Ecto neural progenitor cell (in vitro differentiated cells): ENCODE data around the gene KCNB1.

Source experiments
- DNase-seq: peaks from one replicate; pipeline ENCODE4 v3.0.0-alpha.2; 2018; ENCODE audit warnings: low spot score

Gene KCNB1

GRCh38 chr20:49482621-49483017, at the start of gene KCNB1:
Gene KCNB1, minus strand, starts transcription at chr20:49482668. Its CDS starts 188 bp downstream, at chr20:49482480.
- peak; percentile 90 for DNase-seq

- DNase-seq = no peak
Observed at GRCh38 chr20:49529470-49529869, 47.0 kb upstream of the KCNB1 start.

DNA sequence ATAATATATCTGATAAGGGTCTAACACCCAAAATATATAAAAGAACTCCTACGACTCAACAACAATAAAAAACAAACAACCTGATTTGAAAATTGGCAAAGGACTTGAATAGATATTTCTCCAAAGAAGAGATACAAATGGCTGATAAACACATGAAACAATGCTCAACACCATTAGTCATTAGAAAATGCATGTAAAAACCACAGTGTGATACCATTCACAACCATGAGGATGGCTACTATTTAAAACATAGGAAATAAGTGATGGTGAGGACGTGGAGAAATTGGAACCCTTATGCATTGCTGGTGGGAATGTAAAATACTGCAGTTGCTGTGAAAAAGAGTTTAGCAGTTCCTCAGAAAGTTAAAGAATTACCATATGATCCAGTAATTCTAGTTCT, 44.1 kb upstream of the KCNB1 start:
- DNase-seq = no peak

- DNase-seq = no peak
Observed at GRCh38 chr20:49526056-49526455, 43.6 kb upstream of the KCNB1 start.

DNA sequence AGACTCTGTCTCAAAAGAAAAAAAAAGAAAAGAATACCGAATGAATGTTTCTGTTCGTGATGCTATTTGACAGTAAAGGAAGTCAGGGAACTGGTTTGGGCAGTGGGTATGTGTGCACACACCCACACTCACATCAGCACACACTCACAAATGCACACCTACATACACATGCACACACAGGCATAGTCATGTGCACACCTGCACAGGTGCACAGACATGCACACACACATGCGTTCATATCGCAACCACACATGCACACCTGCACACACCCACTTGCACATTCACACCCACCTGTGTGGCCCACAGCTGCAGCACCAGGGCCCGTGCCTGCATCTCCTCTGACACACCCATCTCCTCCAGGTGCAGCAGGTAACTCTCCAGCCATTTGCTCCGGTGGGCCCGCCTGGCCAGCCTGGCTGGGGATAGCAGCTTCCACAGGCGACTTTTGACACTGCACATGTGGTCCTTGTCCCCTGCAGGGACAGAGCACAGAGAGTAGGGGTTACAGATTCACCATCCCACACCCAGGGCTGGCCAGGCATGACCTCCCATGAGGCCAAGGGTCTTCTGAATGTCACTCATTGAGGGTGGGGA, 41.4 kb upstream of the KCNB1 start:
- DNase-seq = no peak

- no peak for DNase-seq
Observed at GRCh38 chr20:49521356-49521755, 38.9 kb upstream of the KCNB1 start.

DNA sequence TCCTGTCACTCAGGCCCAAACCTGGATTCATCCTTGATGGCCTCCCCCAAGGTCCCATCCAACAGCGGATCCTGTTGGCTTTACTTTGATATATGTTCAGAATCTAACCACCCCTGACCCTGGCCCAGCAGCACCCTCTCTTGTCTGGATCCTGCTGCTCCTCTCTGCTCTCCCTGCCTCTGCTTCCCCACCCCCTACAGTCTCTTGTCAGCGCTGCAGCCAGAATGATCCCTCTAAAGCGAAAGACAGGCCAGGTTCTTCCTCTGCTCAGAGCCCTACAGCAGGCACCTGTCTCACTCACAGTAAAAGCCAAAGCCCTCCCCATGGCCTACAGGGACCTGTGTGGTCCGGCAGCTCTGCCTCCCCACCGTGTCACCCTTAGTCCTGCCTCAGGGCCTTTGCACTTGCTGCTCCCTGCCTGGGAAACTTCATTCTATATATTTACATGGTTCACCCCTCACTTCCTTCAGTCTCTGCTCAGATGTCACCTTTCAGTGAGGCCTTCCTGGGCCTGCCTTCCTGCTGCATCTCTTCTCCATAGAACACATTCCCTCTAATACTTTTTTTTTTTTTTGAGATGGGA, 37.4 kb upstream of the KCNB1 start:
- no peak for DNase-seq

- no peak for DNase-seq
Observed at GRCh38 chr20:49519212-49519712, 36.8 kb upstream of the KCNB1 start.

DNA sequence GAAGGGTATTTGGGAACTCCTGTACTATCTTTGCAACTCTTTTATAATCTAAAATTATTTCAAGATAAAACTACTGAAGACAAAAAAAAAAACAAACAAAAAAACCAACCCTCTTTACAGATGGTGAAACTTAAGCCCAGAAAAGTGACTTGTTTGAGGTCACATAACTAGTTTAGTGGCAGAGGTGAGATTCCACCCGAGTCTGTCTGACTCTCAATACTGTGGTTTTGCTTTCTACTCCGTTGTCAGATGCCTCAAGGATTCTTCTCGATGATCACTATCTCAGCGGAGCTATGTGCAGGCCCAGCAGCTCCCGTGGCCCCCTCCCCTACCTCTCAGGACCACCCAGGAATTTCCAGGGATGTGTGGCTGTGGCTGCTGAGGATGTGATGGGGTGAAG, 36.1 kb upstream of the KCNB1 start:
- DNase-seq = no peak

- no peak for DNase-seq
Observed at GRCh38 chr20:49517805-49518100, 35.3 kb upstream of the KCNB1 start.

DNA sequence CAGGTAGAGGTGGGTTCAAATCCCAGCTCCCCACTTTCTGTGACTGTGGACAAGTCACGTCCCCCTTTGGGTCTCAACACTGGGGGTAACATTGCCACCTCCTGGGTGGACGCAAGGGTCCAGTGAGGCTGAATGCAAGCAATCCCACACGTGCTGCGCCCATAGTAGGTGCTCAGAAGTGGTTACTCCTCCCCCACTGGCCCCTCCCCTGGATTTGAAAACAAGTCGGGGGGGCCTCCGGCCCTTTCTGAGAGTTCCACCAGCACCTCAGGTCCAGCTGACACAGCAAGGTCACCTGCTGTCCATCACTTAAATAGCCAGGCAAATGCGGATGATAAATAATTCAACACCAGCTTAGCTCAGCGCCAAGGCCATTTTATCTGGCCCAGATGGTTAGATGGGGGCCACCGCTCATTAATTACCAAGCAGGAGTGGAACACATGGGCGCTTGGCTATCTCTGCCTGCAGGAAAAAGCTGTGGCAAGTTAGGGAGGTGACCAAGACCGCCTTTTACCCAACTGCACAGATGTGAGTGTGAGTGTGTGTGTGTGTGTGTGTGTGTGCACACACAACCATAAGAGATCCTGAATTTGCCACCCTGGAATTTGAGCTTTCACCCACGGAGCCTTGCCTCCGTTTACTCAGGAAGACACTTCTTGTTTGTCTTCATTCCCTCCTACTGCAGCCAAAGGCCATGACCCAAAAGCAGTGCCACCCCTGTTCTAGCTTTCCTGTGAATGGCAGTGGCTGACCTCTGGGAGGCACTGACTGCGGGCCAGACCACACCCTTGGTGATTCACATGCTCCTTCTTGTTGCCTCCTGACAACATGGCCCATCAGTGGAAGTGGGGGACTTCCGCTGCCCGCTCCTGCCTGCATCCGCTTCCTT, 34.7 kb upstream of the KCNB1 start:
- no peak for DNase-seq

- DNase-seq = no peak
Observed at GRCh38 chr20:49515586-49515985, 33.1 kb upstream of the KCNB1 start.

DNA sequence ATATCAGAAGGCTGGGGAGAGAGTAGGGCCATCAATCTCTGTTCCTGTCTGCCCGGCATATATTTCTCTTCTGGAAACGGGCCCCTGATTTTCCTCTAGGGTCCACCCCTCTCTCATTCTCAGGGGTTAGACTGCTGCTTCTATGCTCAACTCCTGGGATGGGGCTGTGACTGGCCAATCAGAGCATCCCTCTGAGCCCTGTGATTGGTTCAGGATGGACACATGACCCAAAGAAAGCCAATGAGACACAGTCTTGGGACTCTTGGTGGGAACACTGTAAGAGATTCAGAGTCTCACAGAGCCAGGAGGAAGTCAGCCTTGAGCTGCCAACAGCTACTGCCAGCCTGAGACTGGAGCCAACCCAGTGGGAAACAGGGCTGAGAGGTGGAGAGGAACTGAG, 31.0 kb upstream of the KCNB1 start:
- DNase-seq = no peak

GRCh38 chr20:49513009-49513408, 30.5 kb upstream of the KCNB1 start:
- no peak for DNase-seq

DNA sequence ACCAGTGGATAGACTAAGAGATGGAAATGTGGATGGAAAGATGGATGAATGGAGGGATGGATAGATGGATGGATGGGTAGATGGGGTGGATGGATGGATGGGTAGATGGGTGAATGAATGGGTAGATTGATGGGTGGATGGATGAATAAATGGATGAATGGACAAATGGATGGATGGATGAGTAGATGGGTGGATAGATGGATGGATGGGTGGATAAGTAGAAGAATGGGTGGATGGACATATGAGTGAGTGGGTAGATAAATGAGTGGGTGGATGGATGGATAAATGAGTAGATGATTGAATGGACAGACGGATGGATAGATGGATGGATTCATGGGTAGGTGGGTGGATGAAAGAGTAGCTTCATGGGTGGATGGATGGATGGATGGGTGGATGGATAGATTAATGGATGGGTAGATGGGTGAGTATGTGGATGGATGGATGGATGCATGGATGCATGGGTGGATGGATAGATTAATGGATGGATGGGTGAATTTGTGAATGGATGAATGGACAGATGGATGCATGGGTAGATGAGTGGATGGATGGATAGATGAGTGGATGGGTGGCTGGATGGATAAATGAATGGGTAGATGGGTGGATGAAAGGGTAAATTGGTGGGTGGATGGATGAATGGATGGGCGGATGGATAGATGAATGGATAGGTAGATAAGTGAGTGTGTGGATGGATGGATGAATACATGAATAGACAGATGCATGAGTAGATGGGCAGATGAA, 29.5 kb upstream of the KCNB1 start:
- no peak for DNase-seq

GRCh38 chr20:49510562-49511122, 28.2 kb upstream of the KCNB1 start:
- no peak for DNase-seq

DNA sequence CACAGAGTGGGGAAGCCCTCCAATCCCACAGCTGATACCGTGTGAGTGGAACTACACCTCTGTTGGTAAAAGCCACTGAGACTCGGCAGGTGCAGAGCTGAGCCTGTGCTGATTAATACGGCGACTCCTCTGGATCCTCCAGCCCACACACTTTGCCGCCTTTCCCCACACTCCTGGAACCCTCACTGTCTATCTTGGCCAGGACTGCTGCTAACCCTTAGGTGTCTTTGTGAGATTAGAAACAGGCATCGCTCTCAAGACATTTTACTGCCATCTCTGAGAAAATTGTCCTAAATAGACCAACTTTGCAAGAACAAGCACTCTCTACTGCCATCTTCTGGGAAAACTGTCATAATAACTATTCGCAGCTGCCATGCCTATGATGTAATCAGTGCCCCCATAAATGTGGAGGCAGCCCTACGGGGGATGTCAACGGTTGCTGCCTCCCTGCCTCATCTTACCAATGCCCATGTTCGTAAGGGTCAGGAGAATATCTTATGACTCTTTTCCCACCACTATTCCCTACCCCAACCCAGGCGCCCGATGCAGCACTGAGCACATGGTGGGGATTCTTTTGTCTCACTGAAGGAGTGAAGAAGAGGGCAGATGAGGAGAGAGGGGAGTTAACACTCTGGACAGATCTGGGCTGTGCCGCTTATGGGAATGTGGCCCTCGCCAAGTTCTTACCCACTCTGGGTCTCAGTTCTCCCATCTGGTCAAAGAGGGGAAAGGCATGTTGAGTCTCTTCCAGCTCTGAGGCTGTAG, 26.1 kb upstream of the KCNB1 start:
- DNase-seq = no peak

GRCh38 chr20:49507741-49508434, 25.4 kb upstream of the KCNB1 start:
- DNase-seq = no peak

DNA sequence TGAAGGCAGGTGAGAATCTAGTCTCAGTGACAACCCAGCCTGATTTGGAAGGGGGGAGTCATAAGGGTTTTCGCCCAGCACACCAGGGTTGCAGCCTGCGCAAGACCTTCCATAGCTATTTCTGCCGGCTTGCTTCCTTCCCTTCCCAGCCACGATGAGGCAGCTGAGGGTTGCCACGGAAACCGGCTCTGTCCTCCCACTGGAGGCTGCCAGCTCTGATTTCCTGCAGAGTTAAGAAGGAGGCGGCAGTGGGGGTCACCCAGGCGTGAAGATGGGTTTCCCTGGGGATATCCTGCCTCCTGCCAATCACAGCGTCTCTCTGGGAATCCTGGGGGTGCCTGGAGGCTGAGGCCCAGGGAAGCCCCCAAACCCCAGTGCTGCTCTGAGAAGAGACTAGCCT, 23.1 kb upstream of the KCNB1 start:
- peak; percentile 94 for DNase-seq

- DNase-seq = no peak
Observed at GRCh38 chr20:49503176-49503575, 20.7 kb upstream of the KCNB1 start.

DNA sequence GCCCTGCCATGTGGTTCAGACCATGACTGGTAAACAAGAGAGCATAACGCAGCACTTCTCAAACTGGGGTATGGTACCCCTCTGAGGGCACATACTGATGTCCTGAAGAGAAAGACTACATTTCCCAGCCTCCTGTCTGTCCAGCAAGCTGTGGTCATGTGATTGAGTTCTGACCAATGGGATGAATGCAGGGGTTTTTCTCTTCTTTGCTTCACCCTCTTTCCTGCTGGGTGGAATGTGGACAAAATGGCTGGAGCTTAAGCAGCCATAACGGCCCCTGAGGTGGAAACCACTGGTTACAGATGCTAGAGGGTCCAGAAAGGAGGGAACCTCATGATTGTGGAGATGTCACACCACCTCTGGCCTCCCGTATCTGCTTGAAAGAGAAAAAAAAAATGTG, 19.4 kb upstream of the KCNB1 start:
- DNase-seq = no peak
